Kidney (tissue), 14 donors: ENCODE data around the gene PCDH9. TPM values are rescaled to one million over a fixed set of nuclear protein-coding genes. Genes with fewer than 3 reads are reported as not detected.

ENCODE experiments used
- DNase-seq, 5 donors: peaks; one replicate each; pipeline ENCODE4 v3.0.0-alpha.2; 2013 to 2020
- FAIRE-seq: peaks from 2 replicates; lab custom pipeline; 2012; peaks lifted over from hg19 to GRCh38; lab: Jason Lieb, UNC
- H3K27ac ChIP-seq, 2 donors: one replicate each; pipeline ENCODE4 v1.7.0; 2013; ENCODE audit warnings: low read depth in 2 of 2, low read length in 2 of 2, inconsistent platforms in 1 of 2
- H3K27me3 ChIP-seq: one replicate; pipeline ENCODE4 v1.7.1; 2013; ENCODE audit warnings: low read length, inconsistent platforms; ENCODE audit not compliant: control insufficient read depth, insufficient read depth
- H3K36me3 ChIP-seq, 3 donors: one replicate each; pipeline versions ENCODE4 v1.7.0 to v1.7.1; 2013; ENCODE audit warnings: low read length in 3 of 3, control low read depth in 1 of 3, inconsistent platforms in 1 of 3; ENCODE audit not compliant: insufficient read depth in 3 of 3, control insufficient read depth in 2 of 3
- H3K4me1 ChIP-seq, 3 donors: one replicate each; pipeline versions ENCODE4 v1.7.0 to v1.7.1; 2013; ENCODE audit warnings: low read length in 3 of 3, inconsistent platforms in 1 of 3, low read depth in 1 of 3; ENCODE audit not compliant: control insufficient read depth in 2 of 3, insufficient read depth in 2 of 3
- H3K4me3 ChIP-seq, 3 donors: one replicate each; pipeline versions ENCODE4 v1.7.0 to v1.8.1; 2013; ENCODE audit warnings: low read length in 3 of 3, control low read depth in 1 of 3, inconsistent platforms in 1 of 3
- H3K9ac ChIP-seq, 3 donors: one replicate each; pipeline versions ENCODE4 v1.7.0 to v1.7.1; 2013; ENCODE audit warnings: low read length in 3 of 3, control low read depth in 1 of 3, inconsistent platforms in 1 of 3
- H3K9me3 ChIP-seq, 3 donors: one replicate each; pipeline versions ENCODE4 v1.7.0 to v1.7.1; 2013; ENCODE audit warnings: low read length in 3 of 3, control low read depth in 1 of 3, inconsistent platforms in 1 of 3; ENCODE audit not compliant: control insufficient read depth in 2 of 3, insufficient read depth in 1 of 3
- intact Hi-C: fragments of 100-400 bp; cut with DNase I; formaldehyde crosslinking; loops from one replicate; pipeline ENCODE4 v1.11.1; 2022
- polyA plus RNA-seq: library from polyadenylated mRNA; stranded (reverse); fragments of 350-450 nt; fragmentation: Illumina TruSeq; extraction: RNeasy Lipid Tissue Mini Kit (QIAGEN cat#74804); gene quantifications from one replicate; pipeline ENCODE4 v1.2.3, GENCODE V29; 2014; ENCODE audit warnings: low read depth, low replicate concordance; ENCODE audit not compliant: insufficient read depth
- total RNA-seq: library from RNA; stranded (reverse); fragmentation: NEBNext Ultra II Directional; extraction: Animal tissue kit (Norgen Biotek cat#: 25700); gene quantifications from one replicate; pipeline ENCODE4 v1.2.1, GENCODE V29; 2021
- TF ChIP-seq, protein P1 (sequence below): IDR thresholded peaks from 3 replicates; pipeline ENCODE4 v1.5.1; 2012; ENCODE audit warnings: mild to moderate bottlenecking, moderate library complexity, borderline replicate concordance; ENCODE audit not compliant: insufficient read depth; ENCODE audit errors: extremely low read depth
- donor health status: control.
- donor health status: control.
- donor health status: control.
- donor health status: control.
- donor health status: control.
- donor health status: DM: yes; HTN: yes; CAD: no.
- donor health status: Normal renal cell carcinoma (clear cell type).

Gene PCDH9
- total and polyA plus RNA-seq, 2 donors from 2014 or later = 1.6 to 9.5 TPM

GRCh38 chr13:66879988-66880387, 350.1 kb downstream of the PCDH9 start:
- intact Hi-C loops = no loop called here
- no peak overlapping the region for H3K9ac ChIP-seq
- DNase-seq (no peak), FAIRE-seq (no peak)
- H3K36me3 ChIP-seq = no peaks in the 10 kb centered on the region
- no peak overlapping the region for H3K27ac ChIP-seq
- TF ChIP-seq, protein P1, sequence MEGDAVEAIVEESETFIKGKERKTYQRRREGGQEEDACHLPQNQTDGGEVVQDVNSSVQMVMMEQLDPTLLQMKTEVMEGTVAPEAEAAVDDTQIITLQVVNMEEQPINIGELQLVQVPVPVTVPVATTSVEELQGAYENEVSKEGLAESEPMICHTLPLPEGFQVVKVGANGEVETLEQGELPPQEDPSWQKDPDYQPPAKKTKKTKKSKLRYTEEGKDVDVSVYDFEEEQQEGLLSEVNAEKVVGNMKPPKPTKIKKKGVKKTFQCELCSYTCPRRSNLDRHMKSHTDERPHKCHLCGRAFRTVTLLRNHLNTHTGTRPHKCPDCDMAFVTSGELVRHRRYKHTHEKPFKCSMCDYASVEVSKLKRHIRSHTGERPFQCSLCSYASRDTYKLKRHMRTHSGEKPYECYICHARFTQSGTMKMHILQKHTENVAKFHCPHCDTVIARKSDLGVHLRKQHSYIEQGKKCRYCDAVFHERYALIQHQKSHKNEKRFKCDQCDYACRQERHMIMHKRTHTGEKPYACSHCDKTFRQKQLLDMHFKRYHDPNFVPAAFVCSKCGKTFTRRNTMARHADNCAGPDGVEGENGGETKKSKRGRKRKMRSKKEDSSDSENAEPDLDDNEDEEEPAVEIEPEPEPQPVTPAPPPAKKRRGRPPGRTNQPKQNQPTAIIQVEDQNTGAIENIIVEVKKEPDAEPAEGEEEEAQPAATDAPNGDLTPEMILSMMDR = no peak
- H3K9me3 ChIP-seq = no peaks in the 10 kb centered on the region
- no peak overlapping the region for H3K4me3 ChIP-seq
- H3K4me1 ChIP-seq = no peaks in the 10 kb centered on the region
- no peaks in the 10 kb centered on the region for H3K27me3 ChIP-seq

DNA sequence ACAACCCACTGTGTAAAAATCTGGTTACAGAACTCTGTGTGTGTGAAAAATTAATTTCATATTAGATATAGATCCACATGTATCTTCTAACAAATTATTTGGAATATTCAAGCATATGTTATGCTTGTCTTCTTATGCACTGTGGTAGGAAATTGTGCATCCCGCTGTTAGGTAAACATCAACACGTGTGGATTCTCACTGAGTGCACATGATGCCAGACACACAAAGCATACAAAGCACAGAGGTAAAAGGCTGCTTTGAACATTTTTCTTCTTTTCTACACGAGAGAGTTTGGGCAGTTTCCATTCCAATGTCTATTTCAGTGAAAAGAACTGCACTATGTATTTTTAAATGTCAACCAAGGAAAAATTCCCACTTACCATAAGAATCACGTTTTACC, 354.9 kb downstream of the PCDH9 start:
- Histone ChIP-seq H3K9me3 (no peaks in the 10 kb centered on the region), H3K4me1 (no peaks in the 10 kb centered on the region), H3K9ac (no peak overlapping the region), H3K27ac (no peak overlapping the region), H3K36me3 (no peaks in the 10 kb centered on the region), H3K4me3 (no peak overlapping the region), H3K27me3 (no peaks in the 10 kb centered on the region)
- FAIRE-seq (no peak), DNase-seq (no peak)
- intact Hi-C loops = no loop called here
- TF ChIP-seq, protein P1 = no peak

GRCh38 chr13:66864627-66865026, 365.5 kb downstream of the PCDH9 start:
- DNase-seq (no peak), FAIRE-seq (no peak)
- intact Hi-C loops = no loop called here
- Histone ChIP-seq H3K27me3 (no peaks in the 10 kb centered on the region), H3K9ac (no peak overlapping the region), H3K4me3 (no peak overlapping the region), H3K9me3 (no peaks in the 10 kb centered on the region), H3K27ac (no peak overlapping the region), H3K36me3 (no peaks in the 10 kb centered on the region), H3K4me1 (no peaks in the 10 kb centered on the region)
- TF ChIP-seq, protein P1 = no peak

GRCh38 chr13:66860878-66861417, 369.2 kb downstream of the PCDH9 start:
- intact Hi-C loops = no loop called here
- Histone ChIP-seq H3K9me3 (no peaks in the 10 kb centered on the region), H3K36me3 (no peaks in the 10 kb centered on the region), H3K27ac (no peak overlapping the region), H3K9ac (no peak overlapping the region), H3K27me3 (no peaks in the 10 kb centered on the region), H3K4me1 (no peaks in the 10 kb centered on the region), H3K4me3 (no peak overlapping the region)
- FAIRE-seq (no peak), DNase-seq (no peak)
- TF ChIP-seq, protein P1 = no peak
